Liver (tissue), 9 donors: ENCODE measurements around the gene TAC3. TPM values are rescaled to one million over a fixed set of nuclear protein-coding genes. Genes with fewer than 3 reads are reported as not detected.

Experiments used
- DNase-seq: peaks from one replicate; pipeline ENCODE4 v3.0.0-alpha.2; 2017; ENCODE audit warnings: low spot score
- H3K27ac ChIP-seq, 2 donors: one replicate each; pipeline ENCODE4 v1.7.0; 2013; ENCODE audit warnings: inconsistent platforms in 2 of 2, low read length in 2 of 2, control low read depth in 1 of 2, low read depth in 1 of 2, mild to moderate bottlenecking in 1 of 2
- H3K27me3 ChIP-seq, 4 donors: one replicate each; pipeline versions ENCODE4 v1.6.1 to v1.7.0; 2013; ENCODE audit warnings: low read length in 3 of 4, inconsistent platforms in 1 of 4, mild to moderate bottlenecking in 1 of 4, moderate library complexity in 1 of 4; ENCODE audit not compliant: control insufficient read depth in 4 of 4, insufficient read depth in 4 of 4
- H3K36me3 ChIP-seq, 4 donors: one replicate each; pipeline versions ENCODE4 v1.6.1 to v1.7.0; 2013; ENCODE audit warnings: low read length in 3 of 4, mild to moderate bottlenecking in 3 of 4, low read depth in 1 of 4, moderate library complexity in 1 of 4; ENCODE audit not compliant: control insufficient read depth in 4 of 4, insufficient read depth in 3 of 4
- H3K4me1 ChIP-seq, 4 donors: one replicate each; pipeline versions ENCODE4 v1.6.1 to v1.7.0; 2013; ENCODE audit warnings: low read length in 3 of 4, mild to moderate bottlenecking in 3 of 4, moderate library complexity in 1 of 4; ENCODE audit not compliant: control insufficient read depth in 4 of 4, insufficient read depth in 4 of 4
- H3K4me3 ChIP-seq, 3 donors: one replicate each; pipeline versions ENCODE4 v1.6.1 to v1.7.0; 2013; ENCODE audit warnings: low read length in 3 of 3, control low read depth in 1 of 3, low read depth in 1 of 3, mild to moderate bottlenecking in 1 of 3
- H3K9ac ChIP-seq, 2 donors: one replicate each; pipeline ENCODE4 v1.7.0; 2013; ENCODE audit warnings: low read length in 2 of 2, mild to moderate bottlenecking in 2 of 2, moderate library complexity in 2 of 2, control low read depth in 1 of 2, low read depth in 1 of 2
- H3K9me3 ChIP-seq, 4 donors: one replicate each; pipeline versions ENCODE4 v1.6.1 to v1.7.0; 2013; ENCODE audit warnings: low read length in 3 of 4; ENCODE audit not compliant: control insufficient read depth in 4 of 4
- EGR1 ChIP-seq, 2 donors: IDR thresholded peaks; 2 replicates each; pipeline ENCODE4 v1.6.1; 2016 to 2018; ENCODE audit warnings: antibody characterized with exemption in 2 of 2, low read depth in 2 of 2
- FOXA1 ChIP-seq: IDR thresholded peaks from 2 replicates; pipeline ENCODE4 v1.6.1; 2016; ENCODE audit warnings: antibody characterized with exemption
- FOXA2 ChIP-seq: IDR thresholded peaks from 2 replicates; pipeline ENCODE4 v1.6.1; 2016; ENCODE audit warnings: antibody characterized with exemption
- GABPA ChIP-seq, 2 donors: IDR thresholded peaks in 1 of 2; conservative IDR thresholded peaks in 1 of 2; 2 replicates each; pipeline ENCODE4 v1.6.1; 2016; ENCODE audit warnings: antibody characterized with exemption in 2 of 2, mild to moderate bottlenecking in 1 of 2, moderate library complexity in 1 of 2
- HNF4A ChIP-seq, 2 donors: conservative IDR thresholded peaks; 2 replicates each; pipeline ENCODE4 v1.6.1; 2016; ENCODE audit warnings: antibody characterized with exemption in 2 of 2, mild to moderate bottlenecking in 2 of 2
- NR2F2 ChIP-seq: IDR thresholded peaks from 2 replicates; pipeline ENCODE4 v1.6.1; 2016; ENCODE audit warnings: antibody characterized with exemption
- RAD21 ChIP-seq, 2 donors: IDR thresholded peaks; 2 replicates each; pipeline ENCODE4 v1.6.1; 2016; ENCODE audit warnings: antibody characterized with exemption in 2 of 2, mild to moderate bottlenecking in 2 of 2
- REST ChIP-seq: IDR thresholded peaks from 2 replicates; pipeline ENCODE4 v1.6.1; 2016; ENCODE audit warnings: antibody characterized with exemption, mild to moderate bottlenecking
- RXRA ChIP-seq, 2 donors: IDR thresholded peaks; 2 replicates each; pipeline ENCODE4 v1.6.1; 2017 to 2018; ENCODE audit warnings: antibody characterized with exemption in 2 of 2, mild to moderate bottlenecking in 1 of 2
- SP1 ChIP-seq: IDR thresholded peaks from 2 replicates; pipeline ENCODE4 v1.6.1; 2018; ENCODE audit warnings: antibody characterized with exemption, mild to moderate bottlenecking
- TAF1 ChIP-seq: conservative IDR thresholded peaks from 2 replicates; pipeline ENCODE4 v1.6.1; 2016; ENCODE audit warnings: antibody characterized with exemption, mild to moderate bottlenecking
- YY1 ChIP-seq: IDR thresholded peaks from 2 replicates; pipeline ENCODE4 v1.6.1; 2016; ENCODE audit warnings: antibody characterized with exemption, mild to moderate bottlenecking
- WGBS: extraction: QIAGEN DNeasy Blood & Tissue Kit; methylation state at CpG from one replicate; pipeline ENCODE4 v1.1.7; 2013; 5-methylcytosine and 5-hydroxymethylcytosine counted together
- polyA plus RNA-seq, 2 donors: library from polyadenylated mRNA; stranded (reverse) in 1 of 2; unstranded in 1 of 2; fragments of 200-250 nt in 1 of 2; fragments of >200 nt in 1 of 2; fragmentation: Nextera tagmentation in 1 of 2; extraction: Ambion mirVana in 1 of 2; gene quantifications; one replicate each; pipeline versions ENCODE4 v1.2.1 to v1.2.3, GENCODE V29; 2013 to 2015
- total RNA-seq, 2 donors: library from RNA; depleted of rRNA; stranded (reverse); fragments of >200 nt; gene quantifications; one replicate each; pipeline ENCODE4 v1.2.3, GENCODE V29; 2014
- TF ChIP-seq, protein P1 (sequence below): IDR thresholded peaks from 2 replicates; pipeline ENCODE4 v1.6.1; 2016; ENCODE audit warnings: antibody characterized with exemption
- TF ChIP-seq, protein P2 (sequence below): IDR thresholded peaks from 2 replicates; pipeline ENCODE4 v1.6.1; 2016; ENCODE audit warnings: antibody characterized with exemption
- TF ChIP-seq, protein P3 (sequence below): IDR thresholded peaks from 2 replicates; pipeline ENCODE4 v1.6.1; 2016; ENCODE audit warnings: antibody characterized with exemption
- donor health status: healthy.
- donor health status: healthy.
- donor health status: healthy.
- donor health status: healthy.
- donor health status: healthy.

The TAC3 gene
- total and polyA plus RNA-seq, 4 donors, result not detected

DNA sequence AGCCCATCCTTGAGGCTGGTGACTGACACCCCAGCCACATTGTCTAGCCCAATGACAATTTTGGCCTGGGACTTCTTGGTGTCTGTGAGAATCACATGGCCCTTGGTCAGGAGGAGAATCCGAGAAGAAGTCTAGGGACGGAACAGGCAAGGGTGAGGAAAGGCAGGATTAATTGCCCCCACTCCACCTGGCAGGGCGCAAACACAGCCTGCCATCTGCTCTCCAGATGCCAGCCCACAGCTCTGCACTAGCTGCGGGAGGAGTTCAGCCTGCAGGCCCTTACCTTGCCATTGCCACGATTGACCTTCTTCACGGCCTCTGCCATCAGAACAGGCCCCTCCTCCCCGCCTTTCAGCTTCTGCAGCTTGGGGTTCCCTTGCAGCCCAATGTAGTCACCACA, 13.1 kb upstream of the TAC3 start:
- no peak for DNase-seq
- Histone ChIP-seq H3K4me3 (no peak overlapping the region), H3K9ac (no peak overlapping the region), H3K4me1 (no peaks in the 10 kb centered on the region), H3K9me3 (no peaks in the 10 kb centered on the region), H3K27ac (no peak overlapping the region), H3K36me3 (no peaks in the 10 kb centered on the region), H3K27me3 (no peaks in the 10 kb centered on the region)
- TF ChIP-seq, protein P1, sequence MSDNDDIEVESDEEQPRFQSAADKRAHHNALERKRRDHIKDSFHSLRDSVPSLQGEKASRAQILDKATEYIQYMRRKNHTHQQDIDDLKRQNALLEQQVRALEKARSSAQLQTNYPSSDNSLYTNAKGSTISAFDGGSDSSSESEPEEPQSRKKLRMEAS, result no peak
- TF ChIP-seq FOXA1 (no peak), YY1 (no peak), TAF1 (no peak), SP1 (no peak), REST (no peak), GABPA (IDR thresholded peaks at IDR 0.05 in 1 of 2, conservative IDR thresholded peaks at IDR 0.05 in 1 of 2) (no peak), NR2F2 (no peak), RXRA (IDR thresholded peaks at IDR 0.05) (no peak), HNF4A (conservative IDR thresholded peaks at IDR 0.05) (no peak), FOXA2 (no peak), RAD21 (IDR thresholded peaks at IDR 0.05) (no peak), EGR1 (IDR thresholded peaks at IDR 0.05; ENCODE audit: low read depth in 2 of 2) (no peak)
- TF ChIP-seq, protein P2, sequence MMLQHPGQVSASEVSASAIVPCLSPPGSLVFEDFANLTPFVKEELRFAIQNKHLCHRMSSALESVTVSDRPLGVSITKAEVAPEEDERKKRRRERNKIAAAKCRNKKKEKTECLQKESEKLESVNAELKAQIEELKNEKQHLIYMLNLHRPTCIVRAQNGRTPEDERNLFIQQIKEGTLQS, result no peak
- TF ChIP-seq, protein P3, sequence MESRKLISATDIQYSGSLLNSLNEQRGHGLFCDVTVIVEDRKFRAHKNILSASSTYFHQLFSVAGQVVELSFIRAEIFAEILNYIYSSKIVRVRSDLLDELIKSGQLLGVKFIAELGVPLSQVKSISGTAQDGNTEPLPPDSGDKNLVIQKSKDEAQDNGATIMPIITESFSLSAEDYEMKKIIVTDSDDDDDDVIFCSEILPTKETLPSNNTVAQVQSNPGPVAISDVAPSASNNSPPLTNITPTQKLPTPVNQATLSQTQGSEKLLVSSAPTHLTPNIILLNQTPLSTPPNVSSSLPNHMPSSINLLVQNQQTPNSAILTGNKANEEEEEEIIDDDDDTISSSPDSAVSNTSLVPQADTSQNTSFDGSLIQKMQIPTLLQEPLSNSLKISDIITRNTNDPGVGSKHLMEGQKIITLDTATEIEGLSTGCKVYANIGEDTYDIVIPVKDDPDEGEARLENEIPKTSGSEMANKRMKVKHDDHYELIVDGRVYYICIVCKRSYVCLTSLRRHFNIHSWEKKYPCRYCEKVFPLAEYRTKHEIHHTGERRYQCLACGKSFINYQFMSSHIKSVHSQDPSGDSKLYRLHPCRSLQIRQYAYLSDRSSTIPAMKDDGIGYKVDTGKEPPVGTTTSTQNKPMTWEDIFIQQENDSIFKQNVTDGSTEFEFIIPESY, result no peak
- WGBS, result 97% methylated on average over 7 of the region's 7 CpGs

GRCh38 chr12:57027805-57028153, 11.4 kb upstream of the TAC3 start:
- Histone ChIP-seq H3K9ac (no peak overlapping the region), H3K4me3 (no peak overlapping the region), H3K36me3 (no peaks in the 10 kb centered on the region), H3K9me3 (no peaks in the 10 kb centered on the region), H3K4me1 (no peaks in the 10 kb centered on the region), H3K27ac (no peak overlapping the region), H3K27me3 (no peaks in the 10 kb centered on the region)
- 81% methylated on average over 5 of the region's 5 CpGs for WGBS
- no peak for TF ChIP-seq FOXA1
- TF ChIP-seq, protein P2, result no peak
- TF ChIP-seq, protein P3, result no peak
- no peak for DNase-seq
